HG03025 (cell line): ENCODE results near the gene THBS2.

ENCODE experiments used
- ATAC-seq: cut with Tn5 transposase; IDR thresholded peaks from one replicate; pipeline ENCODE4 v1.9.1; 2021; ENCODE audit warnings: mild to moderate bottlenecking, moderate library complexity; ENCODE audit not compliant: unreplicated experiment, low FRiP score

THBS2 gene

GRCh38 chr6:169234634-169235033, 19.0 kb downstream of the THBS2 start:
- no peak for ATAC-seq

GRCh38 chr6:169233832-169234231, 19.8 kb downstream of the THBS2 start:
- ATAC-seq: no peak

- no peak for ATAC-seq
Measured at GRCh38 chr6:169233181-169233580, 20.5 kb downstream of the THBS2 start.

GRCh38 chr6:169232507-169232931, 21.1 kb downstream of the THBS2 start:
- ATAC-seq: no peak

- no peak for ATAC-seq
Measured at GRCh38 chr6:169231790-169232506, 21.7 kb downstream of the THBS2 start.

GRCh38 chr6:169230946-169231789, 22.5 kb downstream of the THBS2 start:
- ATAC-seq: no peak

GRCh38 chr6:169230322-169230665, 23.4 kb downstream of the THBS2 start:
- no peak for ATAC-seq

GRCh38 chr6:169229615-169230321, 23.9 kb downstream of the THBS2 start:
- no peak for ATAC-seq

GRCh38 chr6:169227116-169227515, 26.5 kb downstream of the THBS2 start:
- ATAC-seq: no peak

GRCh38 chr6:169225887-169226286, 27.8 kb downstream of the THBS2 start:
- no peak for ATAC-seq

- ATAC-seq: no peak
Measured at GRCh38 chr6:169225131-169225576, 28.5 kb downstream of the THBS2 start.

GRCh38 chr6:169224716-169225115, 28.9 kb downstream of the THBS2 start:
- ATAC-seq: no peak

- no peak for ATAC-seq
Measured at GRCh38 chr6:169224185-169224695, 29.4 kb downstream of the THBS2 start.

GRCh38 chr6:169223006-169223405, 30.6 kb downstream of the THBS2 start:
- no peak for ATAC-seq

- ATAC-seq: no peak
Measured at GRCh38 chr6:169222126-169222525, 31.5 kb downstream of the THBS2 start.

- no peak for ATAC-seq
Measured at GRCh38 chr6:169221264-169221663, 32.4 kb downstream of the THBS2 start.

GRCh38 chr6:169220068-169220964, 33.3 kb downstream of the THBS2 start:
- ATAC-seq: no peak

- ATAC-seq: no peak
Measured at GRCh38 chr6:169217972-169218371, 35.7 kb downstream of the THBS2 start.

- no peak for ATAC-seq
Measured at GRCh38 chr6:169216830-169217229, 36.8 kb downstream of the THBS2 start.

- no peak for ATAC-seq
Measured at GRCh38 chr6:169215201-169215681, 38.4 kb downstream of the THBS2 start.
